Loucy (cell line): ENCODE results near the gene ELMO1.

Source experiments
- H2AFZ ChIP-seq: fragments of 200-600 bp; sonication (generic); 2 replicates; pipeline ENCODE4 v1.6.0; 2016; ENCODE audit warnings: antibody characterized with exemption, mild to moderate bottlenecking, low read length, moderate library complexity
- H3F3A ChIP-seq: fragments of 200-600 bp; 2 replicates; pipeline ENCODE4 v1.6.0; 2016; ENCODE audit warnings: antibody characterized with exemption, low read depth, mild to moderate bottlenecking
- H3K27me3 ChIP-seq: fragments of 200-600 bp; sonication (generic); 2 replicates; pipeline ENCODE4 v1.6.1; 2014; ENCODE audit warnings: low read length, mild to moderate bottlenecking; ENCODE audit not compliant: insufficient read depth, poor library complexity, severe bottlenecking
- H3K36me3 ChIP-seq: fragments of 200-600 bp; sonication (generic); 2 replicates; pipeline ENCODE4 v1.6.1; 2016; ENCODE audit warnings: low read length; ENCODE audit not compliant: insufficient read depth
- H3K4me1 ChIP-seq: fragments of 200-600 bp; sonication (generic); 2 replicates; pipeline ENCODE4 v1.5.1; 2014; ENCODE audit warnings: low read length, mild to moderate bottlenecking; ENCODE audit not compliant: insufficient read depth, poor library complexity, severe bottlenecking
- H3K4me2 ChIP-seq: fragments of 200-600 bp; sonication (generic); 2 replicates; pipeline ENCODE4 v1.6.0; 2014; ENCODE audit warnings: antibody characterized with exemption, low read length, low read depth, mild to moderate bottlenecking; ENCODE audit not compliant: poor library complexity, severe bottlenecking
- H3K4me3 ChIP-seq: fragments of 200-600 bp; sonication (generic); 2 replicates; pipeline ENCODE4 v1.5.1; 2014; ENCODE audit warnings: low read length, mild to moderate bottlenecking, mixed read lengths; ENCODE audit not compliant: poor library complexity, severe bottlenecking
- H3K79me2 ChIP-seq: fragments of 200-600 bp; sonication (generic); 2 replicates; pipeline ENCODE4 v1.6.1; 2014; ENCODE audit warnings: low read length; ENCODE audit not compliant: insufficient read depth
- H3K9ac ChIP-seq: fragments of 200-600 bp; sonication (generic); 2 replicates; pipeline ENCODE4 v1.6.0; 2014; ENCODE audit warnings: mild to moderate bottlenecking, low read depth, low read length, moderate library complexity; ENCODE audit not compliant: poor library complexity, severe bottlenecking
- H3K9me2 ChIP-seq: fragments of 200-600 bp; sonication (generic); replicated peaks from 2 replicates; pipeline ENCODE4 v1.6.1; 2016; ENCODE audit warnings: low read depth, low read length, mixed read lengths
- H3K9me3 ChIP-seq: fragments of 200-600 bp; sonication (generic); 2 replicates; pipeline ENCODE4 v1.6.1; 2014; ENCODE audit warnings: mild to moderate bottlenecking, antibody characterized with exemption, low read length, low read depth; ENCODE audit not compliant: insufficient read depth
- H4K20me1 ChIP-seq: fragments of 200-600 bp; sonication (generic); 2 replicates; pipeline ENCODE4 v1.6.0; 2014; ENCODE audit warnings: antibody characterized with exemption, low read length, mild to moderate bottlenecking; ENCODE audit not compliant: insufficient read depth, poor library complexity, severe bottlenecking
- EZH2phosphoT487 ChIP-seq: fragments of 200-600 bp; IDR thresholded peaks from 2 replicates; pipeline ENCODE4 v1.6.1; 2018; ENCODE audit warnings: antibody characterized with exemption, mild to moderate bottlenecking, moderate library complexity, borderline replicate concordance
- TF ChIP-seq, protein P1 (sequence below): fragments of 200-600 bp; sonication (generic); conservative IDR thresholded peaks from 2 replicates; pipeline ENCODE4 v1.5.1; 2014; ENCODE audit warnings: mild to moderate bottlenecking, antibody characterized with exemption, low read length

Gene ELMO1

DNA sequence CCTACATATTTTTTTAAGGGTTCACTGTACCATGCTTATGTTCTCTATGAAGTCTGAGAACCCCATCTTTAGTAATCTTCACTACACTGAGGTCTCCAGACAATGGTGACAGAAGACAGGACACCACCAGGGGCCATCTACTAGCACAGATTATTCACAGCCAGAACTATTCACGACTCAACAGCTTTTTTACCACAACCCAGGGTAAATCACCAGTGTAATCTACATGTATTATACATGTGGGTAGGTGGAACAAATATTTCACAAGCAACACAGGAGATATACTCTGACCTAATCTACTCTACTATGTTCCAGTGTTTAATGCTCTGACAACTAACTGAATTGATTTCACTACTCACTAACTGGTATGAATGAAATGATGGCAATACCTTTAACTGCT is 136.1 kb downstream of the ELMO1 start:
- no peaks in the 10 kb centered on the region for H3K27me3 ChIP-seq
- peaks cover 81% of the 10 kb centered on the region for H3K79me2 ChIP-seq
- H2AFZ ChIP-seq: no peak overlapping the region
- H3K4me1 ChIP-seq: peaks cover 17% of the 10 kb centered on the region
- no peak overlapping the region for H3K9ac ChIP-seq
- H3K36me3 ChIP-seq: peaks cover 77% of the 10 kb centered on the region
- H3K4me2 ChIP-seq: no peak overlapping the region
- TF ChIP-seq, protein P1, sequence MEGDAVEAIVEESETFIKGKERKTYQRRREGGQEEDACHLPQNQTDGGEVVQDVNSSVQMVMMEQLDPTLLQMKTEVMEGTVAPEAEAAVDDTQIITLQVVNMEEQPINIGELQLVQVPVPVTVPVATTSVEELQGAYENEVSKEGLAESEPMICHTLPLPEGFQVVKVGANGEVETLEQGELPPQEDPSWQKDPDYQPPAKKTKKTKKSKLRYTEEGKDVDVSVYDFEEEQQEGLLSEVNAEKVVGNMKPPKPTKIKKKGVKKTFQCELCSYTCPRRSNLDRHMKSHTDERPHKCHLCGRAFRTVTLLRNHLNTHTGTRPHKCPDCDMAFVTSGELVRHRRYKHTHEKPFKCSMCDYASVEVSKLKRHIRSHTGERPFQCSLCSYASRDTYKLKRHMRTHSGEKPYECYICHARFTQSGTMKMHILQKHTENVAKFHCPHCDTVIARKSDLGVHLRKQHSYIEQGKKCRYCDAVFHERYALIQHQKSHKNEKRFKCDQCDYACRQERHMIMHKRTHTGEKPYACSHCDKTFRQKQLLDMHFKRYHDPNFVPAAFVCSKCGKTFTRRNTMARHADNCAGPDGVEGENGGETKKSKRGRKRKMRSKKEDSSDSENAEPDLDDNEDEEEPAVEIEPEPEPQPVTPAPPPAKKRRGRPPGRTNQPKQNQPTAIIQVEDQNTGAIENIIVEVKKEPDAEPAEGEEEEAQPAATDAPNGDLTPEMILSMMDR: no peak
- TF ChIP-seq EZH2phosphoT487: no peak
- no peaks in the 10 kb centered on the region for H3K9me2 ChIP-seq
- H3F3A ChIP-seq: peaks cover 10% of the 10 kb centered on the region; the same call in 1 of the 2 replicates
- no peak overlapping the region for H3K4me3 ChIP-seq
- peaks cover 51% of the 10 kb centered on the region for H4K20me1 ChIP-seq
- H3K9me3 ChIP-seq: no peaks in the 10 kb centered on the region; the same call in 1 of the 2 replicates

DNA sequence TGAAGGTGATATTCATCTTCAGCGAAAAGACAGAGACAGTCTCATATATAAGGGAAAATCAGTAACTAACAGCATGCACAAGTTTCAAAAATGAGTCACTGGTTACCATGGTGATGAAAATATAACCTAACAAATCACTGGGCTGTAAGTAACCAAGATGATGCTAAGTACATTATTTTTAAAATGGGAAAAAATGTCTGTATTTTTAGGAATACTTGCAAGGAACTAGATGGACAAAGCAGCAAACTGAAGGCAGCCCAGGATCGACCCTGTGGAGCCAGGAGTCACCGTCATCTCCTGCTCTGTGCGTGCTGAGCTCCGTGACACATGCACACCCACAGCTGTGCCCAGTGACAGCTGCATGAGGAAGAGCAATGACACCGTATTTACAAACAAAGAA is 137.3 kb downstream of the ELMO1 start:
- H3K4me3 ChIP-seq: no peak overlapping the region
- peaks cover 79% of the 10 kb centered on the region for H3K79me2 ChIP-seq
- peaks cover 10% of the 10 kb centered on the region; the same call in 1 of the 2 replicates for H3F3A ChIP-seq
- no peak overlapping the region for H3K9ac ChIP-seq
- no peaks in the 10 kb centered on the region for H3K9me2 ChIP-seq
- no peak overlapping the region for H2AFZ ChIP-seq
- H3K4me1 ChIP-seq: peaks cover 17% of the 10 kb centered on the region
- no peak for TF ChIP-seq EZH2phosphoT487
- TF ChIP-seq, protein P1: no peak
- H3K36me3 ChIP-seq: peaks cover 89% of the 10 kb centered on the region
- H3K4me2 ChIP-seq: no peak overlapping the region
- H4K20me1 ChIP-seq: peaks cover 39% of the 10 kb centered on the region
- no peaks in the 10 kb centered on the region; the same call in 1 of the 2 replicates for H3K9me3 ChIP-seq
- no peaks in the 10 kb centered on the region for H3K27me3 ChIP-seq

DNA sequence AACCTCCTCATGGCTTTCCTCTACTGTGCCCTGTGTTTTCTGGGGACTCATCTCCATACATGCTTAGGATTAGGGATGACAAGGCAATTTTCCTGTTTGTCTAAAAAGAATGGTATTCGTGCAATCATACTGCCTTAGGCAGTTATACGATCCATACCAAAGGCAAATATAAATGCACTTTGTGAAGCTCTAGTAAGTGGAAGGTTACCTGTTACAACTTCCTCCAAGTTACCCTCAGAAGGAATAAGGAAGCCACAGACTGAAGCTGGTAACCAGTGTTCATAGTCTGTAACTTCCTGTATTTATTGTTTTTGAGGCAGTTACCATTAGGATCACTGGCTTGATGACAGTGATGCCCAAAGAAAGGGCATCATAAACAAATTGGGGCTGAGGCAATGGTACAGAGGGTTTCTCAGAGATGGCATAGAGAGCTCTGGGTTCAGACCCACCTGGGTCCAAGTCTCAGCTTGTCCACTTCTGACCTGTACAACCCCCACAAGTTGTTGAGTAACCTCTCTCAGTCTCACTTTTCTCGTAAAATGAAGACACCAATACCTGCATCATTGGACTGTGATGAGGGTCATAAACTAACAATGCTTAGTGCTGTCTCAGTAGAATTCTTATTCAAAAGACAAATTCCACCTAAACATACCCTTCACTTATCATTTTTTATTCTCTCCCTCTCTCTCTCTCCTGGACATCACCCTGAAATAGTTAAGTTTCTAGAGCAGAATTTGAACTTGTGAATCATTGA is 138.2 kb downstream of the ELMO1 start:
- peaks cover 17% of the 10 kb centered on the region for H3K4me1 ChIP-seq
- H3K27me3 ChIP-seq: no peaks in the 10 kb centered on the region
- peak overlapping the region; percentile 26 for H3K4me3 ChIP-seq
- H2AFZ ChIP-seq: no peak overlapping the region
- H4K20me1 ChIP-seq: peaks cover 30% of the 10 kb centered on the region
- peak overlapping the region; percentile 33 for H3K9ac ChIP-seq
- no peaks in the 10 kb centered on the region; the same call in 1 of the 2 replicates for H3K9me3 ChIP-seq
- H3K36me3 ChIP-seq: peaks cover 95% of the 10 kb centered on the region
- TF ChIP-seq, protein P1: no peak
- peaks cover 79% of the 10 kb centered on the region for H3K79me2 ChIP-seq
- peak overlapping the region; percentile 47 for H3K4me2 ChIP-seq
- no peaks in the 10 kb centered on the region for H3K9me2 ChIP-seq
- peaks cover 10% of the 10 kb centered on the region; the same call in 1 of the 2 replicates for H3F3A ChIP-seq
